ENCODE measurements around the gene ZBTB5. TPM values are rescaled to one million over a fixed set of nuclear protein-coding genes. Genes with fewer than 3 reads are reported as not detected.
A peak's percentile ranks its signal among the peaks of the same experiment; 100 is the strongest.

Gene ZBTB5
- total RNA-seq, 1 experiment from 2014 or later: 17.2 TPM

GRCh38 chr9:37415011-37415719 is 50.1 kb downstream of the ZBTB5 start:
- CTCF ChIA-PET: no interaction called here
- intact Hi-C loops (cut with micrococcal nuclease; ENCODE audit: unreplicated experiment): no loop called here

DNA sequence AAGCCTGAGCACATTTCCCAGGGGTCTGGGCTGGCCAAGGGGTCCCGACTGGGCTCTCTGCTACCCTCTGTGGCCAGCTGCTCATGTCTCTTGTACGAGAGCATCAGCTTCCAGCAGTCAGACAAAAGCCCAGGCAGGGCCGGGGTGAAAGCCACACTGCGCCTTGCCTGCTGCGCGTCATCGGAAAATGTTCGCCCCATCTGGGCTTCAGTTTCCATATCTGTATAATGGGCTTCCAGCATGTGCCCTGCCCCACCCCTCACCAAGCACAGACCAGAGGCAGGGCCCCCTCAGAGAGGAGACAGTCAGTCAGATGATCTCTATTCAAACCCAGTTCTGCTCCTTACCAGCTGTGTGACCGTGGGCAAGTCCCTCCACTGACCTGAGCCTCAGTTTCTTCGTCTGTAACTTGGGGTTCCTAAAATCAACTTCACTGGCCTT is 50.7 kb downstream of the ZBTB5 start:
- POLR2A ChIA-PET (ENCODE audit: low non-redundant PET): no interaction called here
- no TSS peak for BruUV-seq (replicated peaks)
- Histone ChIP-seq H3K36me3 (ENCODE audit: insufficient read depth, low read length, poor library complexity, severe bottlenecking) (no peaks in the 10 kb centered on the region), H3K4me1 (ENCODE audit: insufficient read depth, low read length, poor library complexity, severe bottlenecking) (peaks cover 6% of the 10 kb centered on the region), H3K4me3 (ENCODE audit: low read depth, low read length, poor library complexity, severe bottlenecking) (no peak overlapping the region), H3K27me3 (replicated peaks; ENCODE audit: insufficient read depth, low read depth, low read length, poor library complexity) (no peaks in the 10 kb centered on the region), H3K9me3 (ENCODE audit: low read depth, low read length, poor library complexity, severe bottlenecking) (no peaks in the 10 kb centered on the region), H3K27ac (ENCODE audit: low read depth, low read length, poor library complexity, severe bottlenecking) (no peak overlapping the region)
- CTCF ChIA-PET: no interaction called here
- DNase-seq (ENCODE audit: low spot score): no peak
- intact Hi-C loops (cut with micrococcal nuclease; ENCODE audit: unreplicated experiment): no loop called here
- TF ChIP-seq CTCF (conservative IDR thresholded peaks at IDR 0.05; ENCODE audit: low read depth, low read length): no peak
- TF ChIP-seq EZH2 (IDR thresholded peaks at IDR 0.05; ENCODE audit: borderline replicate concordance, low read depth, low read length, poor library complexity, severe bottlenecking): no peak

More at GRCh38 chr9:37415011-37415719, 50.1 kb downstream of the ZBTB5 start:
- Histone ChIP-seq H3K4me1 (ENCODE audit: insufficient read depth, low read length, poor library complexity, severe bottlenecking) (peaks cover 6% of the 10 kb centered on the region), H3K27ac (ENCODE audit: low read depth, low read length, poor library complexity, severe bottlenecking) (no peak overlapping the region), H3K9me3 (ENCODE audit: low read depth, low read length, poor library complexity, severe bottlenecking) (no peaks in the 10 kb centered on the region), H3K27me3 (replicated peaks; ENCODE audit: insufficient read depth, low read depth, low read length, poor library complexity) (no peaks in the 10 kb centered on the region), H3K4me3 (ENCODE audit: low read depth, low read length, poor library complexity, severe bottlenecking) (no peak overlapping the region), H3K36me3 (ENCODE audit: insufficient read depth, low read length, poor library complexity, severe bottlenecking) (no peaks in the 10 kb centered on the region)
- BruUV-seq (replicated peaks): no TSS peak
- POLR2A ChIA-PET (ENCODE audit: low non-redundant PET): no interaction called here
- DNase-seq (ENCODE audit: low spot score): peak; percentile 89
- TF ChIP-seq EZH2 (IDR thresholded peaks at IDR 0.05; ENCODE audit: borderline replicate concordance, low read depth, low read length, poor library complexity, severe bottlenecking) (no peak), CTCF (conservative IDR thresholded peaks at IDR 0.05; ENCODE audit: low read depth, low read length) (peak; percentile 89)

DNA sequence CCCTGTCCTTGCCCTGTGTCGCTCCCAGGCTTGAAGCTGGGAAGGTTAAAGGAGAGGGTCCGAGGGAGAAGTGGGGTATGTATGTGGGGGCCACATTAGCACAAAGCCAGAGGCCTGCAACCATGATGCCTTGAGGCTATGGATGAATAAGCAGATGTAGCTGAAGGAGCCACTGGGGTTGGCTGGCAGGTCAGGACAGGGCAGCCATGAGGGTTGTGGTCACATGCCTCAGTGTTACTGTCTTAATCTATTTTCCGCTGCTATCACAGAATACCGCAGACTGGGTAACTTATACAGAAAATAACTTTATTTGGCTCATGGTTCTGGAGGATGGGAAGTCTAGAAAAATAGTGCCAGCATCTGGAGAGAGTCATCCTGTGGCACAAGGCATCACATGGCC is 51.9 kb downstream of the ZBTB5 start:
- no peaks in the 10 kb centered on the region for H3K9me3 ChIP-seq (ENCODE audit: low read depth, low read length, poor library complexity, severe bottlenecking)
- no peaks in the 10 kb centered on the region for H3K27me3 ChIP-seq (replicated peaks; ENCODE audit: insufficient read depth, low read depth, low read length, poor library complexity)
- H3K36me3 ChIP-seq (ENCODE audit: insufficient read depth, low read length, poor library complexity, severe bottlenecking): no peaks in the 10 kb centered on the region
- no peak for TF ChIP-seq EZH2 (IDR thresholded peaks at IDR 0.05; ENCODE audit: borderline replicate concordance, low read depth, low read length, poor library complexity, severe bottlenecking)
- no peak overlapping the region for H3K4me3 ChIP-seq (ENCODE audit: low read depth, low read length, poor library complexity, severe bottlenecking)
- no TSS peak for BruUV-seq (replicated peaks)
- POLR2A ChIA-PET (ENCODE audit: low non-redundant PET): no interaction called here
- DNase-seq (ENCODE audit: low spot score): no peak
- H3K4me1 ChIP-seq (ENCODE audit: insufficient read depth, low read length, poor library complexity, severe bottlenecking): peaks cover 6% of the 10 kb centered on the region
- CTCF ChIA-PET: no interaction called here
- intact Hi-C loops (cut with micrococcal nuclease; ENCODE audit: unreplicated experiment): no loop called here
- no peak overlapping the region for H3K27ac ChIP-seq (ENCODE audit: low read depth, low read length, poor library complexity, severe bottlenecking)

All from A673 (cell line).